GM10847 (cell line): ENCODE measurements around the gene IFITM10.

ENCODE experiments used
- POLR2A ChIP-seq: IDR thresholded peaks from 2 replicates; pipeline ENCODE4 v1.6.1; 2011; ENCODE audit not compliant: insufficient read length; ENCODE audit errors: extremely low read depth

The IFITM10 gene

GRCh38 chr11:1760351-1761109 is 10.1 kb upstream of the IFITM10 start:
- no peak for TF ChIP-seq POLR2A

DNA sequence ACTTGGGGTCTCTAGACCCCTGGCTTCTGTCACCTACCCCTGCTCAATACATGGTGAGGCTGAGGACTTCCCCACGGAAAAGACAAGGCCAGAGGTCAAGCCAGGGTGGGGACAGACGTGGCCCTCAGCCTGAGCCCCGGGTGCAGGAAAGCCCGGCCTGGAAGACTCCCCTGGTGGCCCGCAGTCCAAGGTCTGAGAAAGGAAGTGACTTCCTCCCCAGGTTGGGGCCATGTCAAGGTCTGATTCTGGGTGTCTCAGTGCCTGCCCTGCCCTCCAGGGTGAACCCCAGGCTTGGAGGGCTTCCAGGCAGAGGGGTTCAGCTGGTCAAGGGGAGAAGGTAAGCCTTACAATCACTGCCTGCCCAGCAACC is 9.4 kb upstream of the IFITM10 start:
- TF ChIP-seq POLR2A = no peak

GRCh38 chr11:1759151-1759850 is 8.9 kb upstream of the IFITM10 start:
- TF ChIP-seq POLR2A = no peak

DNA sequence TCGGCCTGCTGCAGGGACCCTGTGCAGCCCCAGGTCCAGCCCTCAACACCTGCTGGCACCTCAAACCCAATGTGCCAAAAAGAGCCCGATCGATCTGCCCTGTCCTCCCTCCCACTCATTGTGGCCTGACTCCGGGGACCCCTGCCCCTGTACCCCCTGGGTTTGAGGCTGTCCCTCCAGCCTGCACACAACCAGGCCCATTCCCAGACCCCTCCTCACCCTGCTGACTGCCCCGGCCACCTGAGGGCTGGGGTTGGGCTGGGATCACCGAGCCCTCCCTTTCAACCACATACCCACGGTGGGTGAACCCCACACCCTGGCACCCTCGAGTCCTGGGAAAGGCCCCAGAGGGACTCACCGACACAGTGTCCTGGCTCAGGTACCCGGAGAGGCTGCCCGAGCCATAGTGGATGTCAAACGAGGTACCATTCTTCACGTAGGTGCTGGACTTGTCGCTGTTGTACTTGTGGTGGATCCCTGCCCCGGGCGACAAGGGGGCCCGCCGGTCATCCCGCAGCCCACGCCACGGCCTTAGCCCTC is 8.3 kb upstream of the IFITM10 start:
- no peak for TF ChIP-seq POLR2A

- TF ChIP-seq POLR2A = no peak
Measured at GRCh38 chr11:1757861-1758610, 7.6 kb upstream of the IFITM10 start.

- no peak for TF ChIP-seq POLR2A
Measured at GRCh38 chr11:1756791-1757771, 6.7 kb upstream of the IFITM10 start.

DNA sequence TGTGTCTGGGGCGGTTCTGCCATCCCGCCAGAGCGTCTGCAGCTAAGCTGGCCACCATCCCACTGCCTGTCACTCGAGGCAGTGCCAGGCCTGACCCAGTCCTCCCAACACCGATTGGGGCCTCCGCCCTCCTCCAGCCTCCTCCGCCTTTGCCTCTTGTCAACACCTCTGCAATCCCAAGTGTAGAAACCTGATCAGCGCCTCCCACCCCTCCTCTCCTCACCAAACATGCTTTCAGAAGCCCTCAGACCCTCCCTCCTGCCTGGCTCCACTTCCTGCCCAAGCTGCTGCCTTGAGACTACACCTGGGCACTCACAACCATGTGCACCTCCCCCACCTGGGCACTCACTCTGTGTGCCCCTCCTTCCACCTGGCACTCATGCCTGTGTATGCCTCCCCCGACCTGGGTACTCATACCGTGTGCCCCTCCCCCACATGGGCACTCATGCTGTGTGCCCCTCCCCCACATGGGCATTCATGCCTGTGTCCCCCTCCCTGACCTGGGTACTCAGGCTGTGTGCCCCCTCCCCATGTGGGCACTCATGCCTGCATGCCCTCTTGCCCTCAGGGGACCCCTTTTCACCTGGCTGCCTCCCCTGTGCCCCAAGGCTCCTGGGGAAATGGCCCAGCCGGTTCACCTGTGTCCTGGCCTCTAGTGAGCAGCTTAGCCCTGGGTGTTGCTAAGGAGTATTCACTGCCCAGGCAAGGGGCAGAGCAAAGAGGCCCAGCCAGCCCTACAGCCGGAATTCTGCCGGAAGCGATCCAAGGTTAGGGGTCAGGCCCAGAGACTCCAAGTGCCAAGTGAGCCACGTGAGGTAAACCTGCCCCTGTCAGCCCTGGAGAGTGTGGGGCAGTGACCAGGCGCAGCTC is 5.5 kb upstream of the IFITM10 start:
- no peak for TF ChIP-seq POLR2A

- TF ChIP-seq POLR2A = no peak
Measured at GRCh38 chr11:1755344-1755691, 4.9 kb upstream of the IFITM10 start.

DNA sequence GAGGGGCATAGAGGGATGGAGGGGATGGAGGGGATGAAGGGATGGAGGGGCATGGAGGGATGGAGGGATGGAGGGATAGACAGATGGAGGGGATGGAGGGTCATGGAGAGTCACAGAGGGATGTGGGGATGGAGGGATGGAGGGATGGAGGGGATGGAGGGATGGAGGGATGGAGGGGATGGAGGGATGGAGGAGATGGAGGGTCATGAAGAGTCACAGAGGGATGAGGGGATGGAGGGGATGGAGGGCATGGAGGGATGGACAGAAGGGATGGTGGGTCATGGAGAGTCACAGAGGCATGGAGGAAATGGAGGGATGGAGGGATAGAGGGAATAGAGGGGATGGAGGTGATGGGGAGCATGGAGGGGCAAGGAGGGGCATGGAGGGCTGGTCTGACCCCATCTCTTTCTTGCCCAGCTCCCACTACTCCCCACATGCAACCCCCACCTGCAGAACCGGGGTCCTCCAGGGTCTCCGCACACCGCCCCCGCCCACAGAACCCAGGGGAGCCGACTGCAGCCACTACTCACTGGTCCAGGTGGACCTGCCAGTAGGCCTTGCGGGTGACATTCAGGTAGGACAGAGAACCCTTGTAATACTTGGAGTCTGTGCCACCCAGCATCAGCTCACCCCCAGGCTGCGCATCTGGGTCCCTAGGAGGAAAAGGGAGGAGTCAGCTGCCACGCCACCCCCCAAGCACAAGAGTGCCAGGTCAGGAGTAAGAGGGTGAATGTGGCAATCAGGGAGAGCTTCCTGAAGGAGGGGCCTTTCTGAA is 4.2 kb upstream of the IFITM10 start:
- no peak for TF ChIP-seq POLR2A

- TF ChIP-seq POLR2A = no peak
Measured at GRCh38 chr11:1753929-1754305, 3.5 kb upstream of the IFITM10 start.

- no peak for TF ChIP-seq POLR2A
Measured at GRCh38 chr11:1753229-1753928, 3.0 kb upstream of the IFITM10 start.

DNA sequence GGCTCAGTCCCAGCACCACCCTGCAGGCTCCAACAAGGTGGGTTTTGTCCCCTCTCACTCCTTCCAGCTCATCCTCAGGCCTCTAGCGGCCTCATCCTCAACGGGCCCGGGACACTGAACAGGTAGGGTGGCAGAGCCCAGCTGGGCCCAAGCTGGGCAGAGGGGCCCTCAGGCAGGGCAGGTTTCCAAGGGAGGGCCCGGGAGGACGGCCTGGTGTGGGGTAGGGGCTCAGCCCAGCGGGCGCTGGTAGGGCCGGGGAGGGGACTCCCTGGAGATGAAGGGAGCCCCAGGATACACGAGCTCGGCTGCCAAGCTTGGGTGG is 2.5 kb upstream of the IFITM10 start:
- TF ChIP-seq POLR2A = no peak

DNA sequence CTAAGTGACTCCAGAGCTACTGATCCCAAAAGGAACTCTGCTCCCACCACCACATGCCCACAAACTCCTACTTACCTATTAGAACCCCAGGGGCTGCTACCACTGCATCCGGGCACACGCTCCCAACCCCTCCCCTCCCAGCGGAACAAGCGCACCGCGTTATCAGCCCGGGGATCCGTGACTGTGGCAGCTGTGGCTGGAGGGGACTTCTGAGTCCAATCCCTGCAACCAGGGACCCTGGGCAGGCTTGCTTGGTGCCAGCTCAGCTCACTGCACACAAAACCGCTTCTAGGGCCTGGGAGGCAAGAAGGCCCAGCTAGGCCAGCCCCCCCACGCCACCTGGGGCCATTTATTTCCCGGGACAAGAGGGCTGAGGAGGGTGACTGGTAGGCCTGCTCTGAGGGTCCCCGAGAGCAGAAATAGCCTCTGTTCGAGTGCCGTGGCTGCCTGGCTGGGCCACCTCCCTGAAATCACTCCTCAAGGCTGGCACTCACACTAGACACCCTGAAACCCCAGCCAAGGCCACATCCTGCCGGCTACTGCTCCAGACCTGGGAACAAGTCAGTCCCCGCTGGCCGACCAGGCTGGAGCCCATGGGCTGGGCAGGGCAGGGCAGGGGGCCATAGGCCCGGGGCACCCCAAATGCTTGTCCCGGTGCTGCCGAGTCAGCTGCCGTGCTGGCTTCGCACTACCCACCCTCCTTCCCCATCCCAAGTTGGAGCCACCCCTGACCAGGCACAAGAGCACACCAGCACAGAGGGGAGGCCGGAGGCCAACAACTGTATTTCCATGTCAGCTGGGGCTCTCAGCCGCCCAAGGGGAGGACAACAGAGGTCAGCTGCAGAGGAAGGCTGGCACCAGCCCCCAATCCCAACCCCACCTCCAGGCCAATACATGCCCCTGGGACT is 1.9 kb upstream of the IFITM10 start:
- no peak for TF ChIP-seq POLR2A
